NCI-H460 (cell line): ENCODE data around the gene ADRA1B. TPM values are rescaled to one million over a fixed set of nuclear protein-coding genes. Genes with fewer than 3 reads are reported as not detected.
"Not testable (repeated sequence)": the region's sequence is repeated elsewhere in the genome, so short reads cannot be mapped to it uniquely, and the experiment has no call there.

ENCODE experiments used
- DNase-seq: peaks from one replicate; pipeline ENCODE4 v3.0.0-alpha.2; 2016; ENCODE audit warnings: low read depth; ENCODE audit errors: extremely low read depth
- small RNA-seq, 2 experiments: library from RNA; depleted of rRNA; stranded (forward); fragments of <200 nt; gene quantifications; one replicate each; pipeline ENCODE3, GENCODE V24; 2014
- total RNA-seq: library from RNA; depleted of rRNA; stranded (reverse); fragments of >200 nt; shearing (Covaris generic); gene quantifications from 2 replicates; pipeline ENCODE4 v1.2.3, GENCODE V29; 2014; rRNA removed

ADRA1B gene
- total RNA-seq, 1 experiment from 2014 or later = 0.12 TPM

DNA sequence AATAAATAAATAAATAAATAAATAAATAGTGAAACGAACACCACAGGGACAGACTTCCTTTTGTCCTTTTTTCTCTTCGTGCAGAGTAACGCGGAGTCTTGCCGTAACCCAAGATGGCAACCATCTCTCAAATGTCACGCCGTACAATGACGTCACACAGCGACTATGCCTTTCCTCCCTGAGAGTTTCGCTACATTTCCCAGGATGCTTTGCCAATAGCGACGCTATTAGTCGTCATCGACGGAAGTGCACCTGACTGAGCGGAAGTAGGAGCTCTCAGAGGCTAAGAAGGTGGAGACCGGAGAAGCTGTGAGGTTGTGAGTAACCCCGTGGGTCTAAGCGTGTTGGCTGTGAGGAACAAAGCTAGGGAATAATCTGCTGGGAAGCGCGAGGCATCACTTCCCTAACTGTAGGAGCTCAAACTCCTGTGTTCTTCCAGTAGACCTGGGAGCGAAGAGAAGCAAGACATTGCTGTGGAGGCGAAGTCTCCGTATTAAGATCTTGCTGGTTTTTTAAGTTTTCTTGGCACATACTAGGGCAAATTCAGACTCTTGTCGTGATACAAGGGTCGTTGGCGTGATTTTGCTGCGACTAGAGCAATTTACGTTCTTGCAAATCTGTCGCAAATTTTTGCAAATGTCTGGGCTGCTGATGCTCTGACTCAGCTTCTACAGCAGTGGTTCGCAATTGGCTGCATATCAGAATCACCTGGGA is 92.8 kb downstream of the ADRA1B start, which contains the start of gene TTC1:
TTC1 (plus strand) TSS at position 263 of the 714 bp plus-strand sequence. CDS start 1,390 bp downstream, outside the sequence.
- DNase-seq = peak; percentile 100

DNA sequence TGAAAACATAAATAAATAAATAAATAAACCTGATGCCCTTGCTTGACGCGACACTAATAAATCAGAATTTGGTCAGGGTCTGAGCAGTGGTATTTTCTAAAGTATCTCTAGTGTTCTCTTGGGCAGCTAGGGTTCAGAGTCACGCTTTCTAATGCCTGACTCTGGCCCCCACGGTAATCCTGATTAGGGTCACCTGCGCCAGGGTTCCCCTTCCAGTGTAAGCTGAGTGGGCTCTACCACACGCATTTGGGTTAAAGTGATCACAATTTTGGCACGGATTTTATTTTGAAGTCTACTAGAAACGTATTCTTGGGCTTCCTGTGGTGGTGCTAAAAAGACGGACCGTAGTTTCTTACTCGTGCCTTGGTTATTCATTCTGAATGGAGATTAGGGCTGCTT is 93.3 kb downstream of the ADRA1B start:
- DNase-seq = no peak

DNA sequence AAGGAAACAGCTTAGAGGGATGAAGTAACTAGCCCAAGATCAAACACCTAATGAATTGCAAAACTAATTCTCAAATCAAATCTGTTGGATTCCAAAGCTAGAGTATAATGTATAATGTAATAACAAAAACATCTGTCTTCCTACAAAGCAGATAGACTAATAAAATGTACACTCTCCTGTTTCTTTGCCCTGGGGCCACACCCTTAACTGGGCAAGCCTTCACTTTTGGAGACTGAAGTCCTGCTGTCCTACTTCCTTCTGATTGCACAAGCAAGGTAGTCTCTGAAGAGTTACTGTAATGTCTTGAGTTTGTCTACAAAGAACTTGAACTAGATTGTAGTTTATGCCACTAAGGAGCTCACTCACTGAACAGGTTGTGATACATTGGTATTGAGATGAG is 95.2 kb downstream of the ADRA1B start:
- DNase-seq = no peak

DNA sequence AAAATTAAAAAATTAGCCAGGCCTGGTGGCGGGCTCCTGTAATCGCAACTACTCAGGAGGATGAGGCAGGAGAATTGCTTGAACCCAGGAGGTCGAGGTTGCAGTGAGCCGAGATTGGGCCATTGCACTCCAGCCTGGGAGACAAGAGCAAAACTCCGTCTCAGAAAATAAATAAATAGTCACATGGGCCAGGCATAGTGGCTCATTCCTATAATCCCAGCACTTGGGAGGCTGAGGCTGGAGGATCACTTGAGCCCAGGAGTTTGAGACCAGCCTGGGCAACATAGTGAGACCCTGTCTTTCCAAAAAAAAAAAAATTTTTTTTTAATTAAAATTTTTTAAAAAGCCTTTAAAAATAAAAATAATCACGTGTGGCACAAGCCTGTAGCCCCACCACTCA is 97.9 kb downstream of the ADRA1B start:
- DNase-seq = not testable (repeated sequence)

DNA sequence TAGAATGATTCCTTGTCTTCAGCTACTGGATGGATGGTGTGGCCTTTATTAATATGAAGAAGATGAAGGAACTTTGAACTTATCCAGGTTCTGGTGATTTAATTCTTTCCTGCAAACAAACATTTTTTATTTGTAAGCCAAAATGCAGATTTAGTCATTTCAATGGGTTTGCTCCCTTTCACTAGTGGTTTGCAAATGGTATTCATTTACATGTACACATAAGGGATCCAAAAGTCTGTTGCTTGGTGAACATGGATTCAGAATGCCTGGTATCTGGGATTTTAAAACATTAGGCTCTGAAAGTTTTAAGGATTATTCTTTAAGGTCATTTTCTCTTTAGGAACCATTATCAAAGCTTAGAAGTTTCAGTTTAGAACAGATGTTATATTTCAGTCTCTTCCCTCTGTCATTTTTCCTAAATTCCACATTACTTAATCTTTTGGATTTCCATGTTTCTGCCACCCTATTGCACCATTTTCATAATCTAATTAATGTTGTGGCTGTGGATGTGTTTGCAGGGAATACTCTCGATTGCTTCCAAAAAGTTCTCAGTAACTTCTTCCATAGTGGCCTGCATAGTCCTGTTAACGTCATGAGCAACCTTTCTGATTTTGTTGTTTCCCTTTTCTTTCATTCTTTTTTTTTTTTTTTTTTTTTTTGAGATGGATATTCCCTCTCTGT is 102.8 kb downstream of the ADRA1B start:
- DNase-seq = no peak

DNA sequence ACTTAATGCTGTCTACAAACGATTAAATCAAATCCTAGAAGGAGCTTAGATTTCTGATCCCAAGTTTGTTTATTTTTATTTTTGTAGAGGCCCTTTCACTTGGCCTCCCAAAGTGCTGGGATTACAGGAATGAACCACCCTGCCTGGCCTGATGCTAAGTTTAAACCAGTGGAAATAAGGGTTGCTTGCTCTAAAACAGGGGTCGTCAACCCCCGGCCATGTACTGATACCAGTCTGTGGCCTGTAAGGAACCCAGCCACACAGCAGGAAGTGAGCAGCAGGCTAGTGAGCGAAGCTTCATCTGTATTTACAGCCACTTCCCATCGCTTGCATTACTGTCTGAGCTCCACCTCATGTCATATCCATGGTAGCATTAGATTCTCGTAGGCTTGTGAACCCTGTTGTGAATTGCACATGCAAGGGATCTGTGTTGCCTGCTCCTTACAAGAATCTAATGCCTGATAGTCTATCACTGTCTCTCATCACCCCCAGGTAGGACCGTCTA is 104.0 kb downstream of the ADRA1B start:
- DNase-seq = no peak

DNA sequence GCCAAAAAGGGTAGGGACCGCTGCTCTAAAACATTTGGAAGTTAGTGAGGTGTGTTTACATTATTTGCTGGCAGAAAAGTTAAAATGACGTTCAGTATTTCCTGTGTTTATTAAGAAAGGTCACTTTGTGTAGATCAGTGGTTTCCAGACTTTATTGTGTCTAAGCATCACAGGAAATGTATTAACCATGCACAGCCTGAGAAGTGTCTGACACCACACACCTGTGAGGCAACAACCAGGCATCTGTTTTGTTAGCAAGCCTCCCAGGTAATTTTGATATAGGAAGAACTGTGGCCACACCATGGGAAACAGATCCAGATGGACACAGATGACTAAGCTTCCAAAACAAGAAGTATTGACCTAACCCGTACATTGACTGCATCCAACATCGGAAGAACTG is 104.7 kb downstream of the ADRA1B start:
- DNase-seq = no peak

DNA sequence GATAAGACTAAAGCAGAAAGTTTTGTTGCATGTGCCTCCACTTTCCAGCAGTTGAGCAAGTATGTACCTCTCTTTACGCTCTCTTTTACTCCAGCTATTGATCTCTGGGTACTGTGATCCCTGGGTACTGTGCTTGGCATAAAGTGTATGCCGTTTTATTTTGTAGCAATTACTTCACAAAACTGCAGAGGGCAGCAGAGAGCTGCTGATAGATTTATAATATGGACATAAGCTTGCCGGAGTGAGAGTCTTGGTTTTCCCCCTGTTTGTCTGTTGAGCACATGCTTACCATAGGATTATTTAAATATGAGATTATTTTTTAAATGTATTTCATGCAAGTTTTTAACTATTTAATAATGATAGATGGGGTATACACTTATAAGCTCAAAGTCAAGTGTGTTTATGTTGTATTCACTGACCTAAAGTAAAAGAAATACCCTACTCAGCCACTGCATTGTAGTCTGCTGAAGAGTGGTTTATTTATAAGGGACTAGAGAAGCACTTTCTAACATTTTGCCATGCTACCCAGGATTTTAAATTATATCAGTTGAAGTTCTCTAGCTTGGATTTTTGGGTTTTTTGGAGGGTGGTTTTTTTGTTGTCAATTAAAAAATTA is 105.7 kb downstream of the ADRA1B start:
- DNase-seq = peak; percentile 66

Small RNA genes lying within 50 kb of the gene (small RNA-seq; reads per million reads assigned to genes)
- 0 reads per million in 2 experiments for gene RF00019

Other genes with a start within 250 kb of the ADRA1B start
- 59.9 and 67.6 TPM in 2 replicates for gene TTC1, start 92.7 kb downstream of the ADRA1B start, total RNA-seq
- gene PWWP2A, start 203.0 kb downstream of the ADRA1B start, total RNA-seq = 10.0 and 12.8 TPM in 2 replicates